Tibial nerve (tissue), 4 donors: ENCODE results near the gene MAMDC4. TPM values are rescaled to one million over a fixed set of nuclear protein-coding genes. Genes with fewer than 3 reads are reported as not detected.

ENCODE experiments used
- DNase-seq, 2 donors: peaks; one replicate each; pipeline ENCODE4 v3.0.0-alpha.2; 2019; ENCODE audit warnings: low spot score in 2 of 2
- H3K27ac ChIP-seq, 4 donors: fragments of 200-600 bp; sonication (generic) in 3 of 4; one replicate each; pipeline ENCODE4 v1.5.1; 2017 to 2019; ENCODE audit warnings: mild to moderate bottlenecking in 1 of 4
- H3K27me3 ChIP-seq, 2 donors: fragments of 200-600 bp; sonication (generic) in 1 of 2; one replicate each; pipeline versions ENCODE4 v1.5.1 to v1.6.0; 2017 to 2019
- H3K36me3 ChIP-seq, 3 donors: fragments of 200-600 bp; sonication (generic); one replicate each; pipeline ENCODE4 v1.5.1; 2018 to 2019
- H3K4me1 ChIP-seq, 4 donors: fragments of 200-600 bp; sonication (generic) in 3 of 4; one replicate each; pipeline ENCODE4 v1.5.1; 2017 to 2019
- H3K4me3 ChIP-seq, 4 donors: fragments of 200-600 bp; sonication (generic) in 3 of 4; one replicate each; pipeline ENCODE4 v1.5.1; 2017 to 2019; ENCODE audit warnings: mild to moderate bottlenecking in 1 of 4, moderate library complexity in 1 of 4
- H3K9me3 ChIP-seq, 4 donors: fragments of 200-600 bp; sonication (generic) in 3 of 4; one replicate each; pipeline ENCODE4 v1.5.1; 2017 to 2019
- CTCF ChIP-seq, 5 experiments: fragments of 200-600 bp in 3 of 5; fragments of 450-650 bp in 2 of 5; sonication (generic) in 3 of 5; IDR thresholded peaks; one replicate each; pipeline ENCODE4 v1.5.1; 2016 to 2019; ENCODE audit warnings: antibody characterized with exemption in 5 of 5, mild to moderate bottlenecking in 3 of 5, moderate library complexity in 2 of 5
- EP300 ChIP-seq, 2 donors: sonication (generic); formaldehyde crosslinking; IDR thresholded peaks; one replicate each; pipeline ENCODE4 v1.6.1; 2017; ENCODE audit warnings: antibody characterized with exemption in 2 of 2, mild to moderate bottlenecking in 1 of 2
- POLR2A ChIP-seq, 2 donors: fragments of 450-650 bp; IDR thresholded peaks; one replicate each; pipeline ENCODE4 v1.6.1; 2017; ENCODE audit warnings: antibody characterized with exemption in 2 of 2, mild to moderate bottlenecking in 2 of 2, moderate library complexity in 2 of 2
- whole genome bisulfite sequencing, 2 donors: methylation state at CpG; one replicate each; pipeline ENCODE4 v1.1.5; 2018; 5-methylcytosine and 5-hydroxymethylcytosine counted together
- total RNA-seq, 4 donors: library from RNA; depleted of rRNA; stranded (reverse); fragments of >200 nt; gene quantifications; one replicate each; pipeline ENCODE4 v1.1.0, GENCODE V29; 2016

Gene MAMDC4
- total RNA-seq, 4 donors from 2014 or later, result 1.5 to 8.1 (median 4.4) TPM

GRCh38 chr9:136900988-136901515 lies 48.9 kb downstream of the MAMDC4 start:
- Histone ChIP-seq H3K27me3 (no peaks in the 10 kb centered on the region), H3K4me1 (peaks cover 0 to 32% (median 27%) of the 10 kb centered on the region in 4 donors), H3K27ac (peak overlapping the region; percentile 62 to 90 (median 82)), H3K9me3 (no peaks in the 10 kb centered on the region), H3K4me3 (no peak overlapping the region), H3K36me3 (peaks cover 0 to 29% (median 0%) of the 10 kb centered on the region in 3 donors)
- WGBS, 2 donors, result 80 to 81% methylated on average over 13 of the region's 13 CpGs
- no peak for DNase-seq
- TF ChIP-seq CTCF (IDR thresholded peaks at IDR 0.05) (no peak), POLR2A (IDR thresholded peaks at IDR 0.05) (no peak), EP300 (IDR thresholded peaks at IDR 0.05) (no peak)

DNA sequence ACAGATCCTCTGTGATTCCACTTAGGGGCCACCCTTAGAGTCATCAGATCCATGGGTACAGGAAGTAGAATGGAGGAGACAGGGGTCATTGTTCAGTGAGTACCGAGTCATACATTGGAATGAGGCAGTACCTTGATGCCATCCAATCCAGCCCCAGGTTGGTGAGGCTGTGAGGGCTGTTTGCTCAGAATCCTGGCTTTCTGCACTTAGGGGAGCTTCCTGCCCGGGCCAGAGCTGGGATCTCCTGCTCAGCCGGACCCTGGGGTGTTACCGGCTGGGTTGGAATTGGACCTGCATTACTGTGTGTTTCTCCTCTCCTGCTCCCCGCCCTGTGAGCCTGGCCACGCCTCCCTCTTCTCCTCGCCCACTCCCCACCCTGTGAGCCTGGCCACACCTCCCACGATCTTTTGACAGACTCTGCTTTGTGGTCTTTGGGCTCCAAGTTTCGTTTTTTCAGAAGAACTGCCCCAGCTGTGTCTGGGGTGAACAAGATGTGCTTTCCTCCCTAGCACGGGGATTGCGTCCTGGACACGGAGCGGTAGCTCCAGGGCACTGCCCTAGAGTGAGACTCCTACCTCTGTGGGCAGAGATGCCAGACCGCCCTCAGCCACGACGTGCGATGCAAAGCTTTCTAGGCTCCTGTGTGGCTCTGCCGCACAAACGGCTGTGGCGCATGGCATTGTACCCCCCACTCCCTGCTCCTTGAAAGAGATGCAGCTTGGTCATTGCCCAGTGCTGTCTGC lies 49.5 kb downstream of the MAMDC4 start:
- H3K4me3 ChIP-seq, result peak overlapping the region; percentile 3 to 25 (median 16)

GRCh38 chr9:136902259-136902821 lies 50.2 kb downstream of the MAMDC4 start:
- no peak for TF ChIP-seq POLR2A (IDR thresholded peaks at IDR 0.05)
- TF ChIP-seq EP300 (IDR thresholded peaks at IDR 0.05), result peak in 1 of 2 donors; percentile 41

More for the DNA sequence above, 49.5 kb downstream of the MAMDC4 start:
- Histone ChIP-seq H3K36me3 (peaks cover 0 to 35% (median 0%) of the 10 kb centered on the region in 3 donors), H3K27me3 (no peaks in the 10 kb centered on the region), H3K9me3 (no peaks in the 10 kb centered on the region), H3K27ac (peak overlapping the region; percentile 62 to 90 (median 82)), H3K4me1 (peaks cover 0 to 32% (median 27%) of the 10 kb centered on the region in 4 donors)
- TF ChIP-seq EP300 (IDR thresholded peaks at IDR 0.05) (peak in 1 of 2 donors; percentile 35), CTCF (IDR thresholded peaks at IDR 0.05) (no peak), POLR2A (IDR thresholded peaks at IDR 0.05) (peak in 1 of 2 donors; percentile 22)
- no peak for DNase-seq
- 34 to 37% methylated on average over 14 to 20 of the region's 20 CpGs for WGBS, 2 donors

GRCh38 chr9:136903041-136903554 lies 51.0 kb downstream of the MAMDC4 start:
- Histone ChIP-seq H3K4me1 (peaks cover 0 to 32% (median 27%) of the 10 kb centered on the region in 4 donors), H3K27ac (peak overlapping the region; percentile 62 to 90 (median 82)), H3K9me3 (no peaks in the 10 kb centered on the region), H3K27me3 (no peaks in the 10 kb centered on the region), H3K36me3 (peaks cover 0 to 49% (median 0%) of the 10 kb centered on the region in 3 donors), H3K4me3 (no peak overlapping the region)
- no peak for DNase-seq
- 53 to 56% methylated on average over 12 of the region's 12 CpGs for WGBS, 2 donors
- TF ChIP-seq EP300 (IDR thresholded peaks at IDR 0.05) (peak; percentile 47 to 49), CTCF (IDR thresholded peaks at IDR 0.05) (no peak), POLR2A (IDR thresholded peaks at IDR 0.05) (no peak)

More at GRCh38 chr9:136902259-136902821, 50.2 kb downstream of the MAMDC4 start:
- H3K4me3 ChIP-seq, result peak overlapping the region; percentile 3 to 25 (median 16)
- H3K27ac ChIP-seq, result peak overlapping the region; percentile 62 to 90 (median 82)
- H3K36me3 ChIP-seq, result peaks cover 0 to 41% (median 0%) of the 10 kb centered on the region in 3 donors
- H3K4me1 ChIP-seq, result peaks cover 0 to 32% (median 27%) of the 10 kb centered on the region in 4 donors
- no peaks in the 10 kb centered on the region for H3K27me3 ChIP-seq
- DNase-seq, result peak in 1 of 2 donors; percentile 9
- H3K9me3 ChIP-seq, result no peaks in the 10 kb centered on the region
- WGBS, 2 donors, result 13 to 26% methylated on average over 9 to 15 of the region's 15 CpGs

DNA sequence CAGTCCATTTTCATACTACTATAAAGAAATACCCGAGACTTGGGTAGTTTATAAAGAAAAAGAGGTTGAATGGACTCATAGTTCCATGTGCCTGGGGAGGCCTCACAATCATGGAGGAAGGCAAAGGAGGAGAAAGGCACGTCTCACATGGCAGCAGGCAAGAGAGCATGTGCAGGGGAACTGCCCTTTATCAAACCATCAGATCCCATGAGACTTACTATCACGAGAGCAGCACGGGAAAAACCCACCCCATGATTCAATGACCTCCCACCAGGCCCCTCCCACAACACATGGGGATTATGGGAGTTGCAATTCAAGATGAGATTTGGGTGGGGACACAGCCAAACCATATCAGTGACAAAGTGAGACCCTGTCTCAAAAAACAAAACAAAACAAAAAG lies 54.1 kb downstream of the MAMDC4 start:
- Histone ChIP-seq H3K4me1 (peaks cover 0 to 28% (median 22%) of the 10 kb centered on the region in 4 donors), H3K4me3 (no peak overlapping the region), H3K9me3 (no peaks in the 10 kb centered on the region), H3K27me3 (no peaks in the 10 kb centered on the region), H3K36me3 (peaks cover 0 to 50% (median 11%) of the 10 kb centered on the region in 3 donors), H3K27ac (no peak overlapping the region)
- no peak for DNase-seq
- TF ChIP-seq POLR2A (IDR thresholded peaks at IDR 0.05) (no peak), CTCF (IDR thresholded peaks at IDR 0.05) (no peak), EP300 (IDR thresholded peaks at IDR 0.05) (no peak)
- 58 to 64% methylated on average over 4 of the region's 4 CpGs for WGBS, 2 donors
